SK-MEL-5 (cell line): ENCODE measurements around the gene FEZ2. TPM values are rescaled to one million over a fixed set of nuclear protein-coding genes. Genes with fewer than 3 reads are reported as not detected.

ENCODE experiments used
- DNase-seq: peaks from one replicate; pipeline ENCODE4 v3.0.0-alpha.2; 2016; ENCODE audit warnings: low read depth, low spot score
- in situ Hi-C: cut with HindIII; loops from 2 replicates; pipeline ENCODE4 v1.10.0; 2016; ENCODE audit warnings: low sequenced_read_pairs, high pct_unique_total_duplicates, low pct_unique_long_range_greater_than_20kb
- total RNA-seq: library from RNA; depleted of rRNA; stranded (reverse); fragments of >200 nt; shearing (Covaris generic); gene quantifications from 2 replicates; pipeline ENCODE4 v1.2.3, GENCODE V29; 2014

The FEZ2 gene
- total RNA-seq, 1 experiment from 2014 or later: 58.1 TPM

DNA sequence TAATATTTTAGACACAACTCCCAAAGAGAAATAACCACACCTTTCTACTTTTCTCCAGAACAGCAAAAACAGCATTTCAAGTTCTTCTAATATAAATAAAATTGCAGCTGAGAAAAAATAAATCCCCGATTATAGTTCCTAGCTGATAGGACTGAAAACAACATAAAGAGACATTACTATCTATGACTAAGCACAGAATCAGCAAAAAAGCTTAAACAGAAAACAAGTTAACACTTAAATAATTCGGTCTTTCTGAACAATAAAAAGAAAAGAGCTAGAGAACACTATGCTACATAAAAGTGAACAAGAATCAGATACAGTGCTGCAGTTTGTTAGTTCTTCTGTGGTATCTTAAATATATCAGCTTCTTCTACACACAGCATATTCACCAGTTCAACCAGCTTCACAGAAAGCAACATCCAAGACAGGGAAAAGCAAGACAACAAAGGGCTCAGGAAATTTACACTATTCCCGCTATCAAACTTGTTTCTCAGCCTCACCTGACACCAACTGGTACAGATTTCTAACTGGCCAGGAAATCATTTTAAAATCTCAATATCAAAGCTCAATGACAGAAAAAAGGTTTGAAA, 28.6 kb downstream of the FEZ2 start:
- in situ Hi-C loops: no loop called here
- DNase-seq: no peak

- in situ Hi-C loops: no loop called here
- no peak for DNase-seq
These were observed 29.3 kb downstream of the FEZ2 start for GRCh38 chr2:36568516-36569246.

DNA sequence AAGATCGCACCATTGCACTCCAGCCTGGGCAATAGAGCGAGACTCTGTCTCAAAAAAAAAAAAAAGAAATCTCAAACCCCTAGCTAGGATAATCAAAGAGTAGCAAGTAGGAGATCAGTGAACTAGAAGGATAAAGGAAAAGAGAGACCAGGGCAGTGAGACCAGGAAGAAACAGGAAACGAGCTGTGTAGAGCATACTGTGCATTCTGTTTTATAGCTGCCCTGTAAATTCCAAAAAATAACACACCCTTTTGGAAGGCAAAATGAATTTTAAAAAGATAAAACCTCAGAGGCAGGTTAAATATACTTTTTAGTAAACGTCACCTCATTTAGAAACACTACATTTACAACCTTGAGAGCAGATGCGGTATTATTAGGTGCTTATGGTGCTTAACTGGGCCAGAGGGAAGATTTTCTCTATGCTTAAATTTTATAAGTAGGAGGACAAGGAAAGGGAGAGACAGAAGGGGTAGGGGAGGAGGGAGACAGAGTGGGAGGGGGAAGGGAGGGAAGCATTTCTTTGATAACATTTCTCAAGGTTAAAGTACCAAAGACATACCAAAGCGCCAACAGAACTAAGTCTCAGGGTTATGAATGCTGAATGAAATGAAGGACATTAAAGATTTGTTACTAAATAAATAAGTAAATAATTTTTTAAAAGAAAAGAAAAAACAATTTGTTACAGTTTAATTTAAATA, 30.1 kb downstream of the FEZ2 start:
- in situ Hi-C loops: no loop called here
- no peak for DNase-seq

DNA sequence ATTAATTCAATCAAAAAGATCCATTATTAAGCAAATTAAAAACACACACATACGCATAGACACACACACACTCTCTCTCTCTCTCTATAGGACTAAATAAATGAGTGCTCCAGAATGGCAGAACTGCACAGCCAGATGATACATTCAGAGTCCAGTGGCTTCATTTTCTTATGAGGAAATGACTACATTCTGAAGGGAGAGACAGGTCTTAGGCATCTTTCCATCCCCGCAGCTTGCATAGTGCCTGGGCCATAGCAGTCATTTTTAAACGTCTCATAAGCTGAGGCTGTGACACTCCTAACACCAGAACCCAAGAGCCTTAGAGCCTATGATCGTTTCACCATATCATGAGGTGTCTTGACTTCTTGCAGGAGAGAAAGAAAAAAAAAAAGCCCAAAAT, 31.1 kb downstream of the FEZ2 start:
- DNase-seq: no peak
- in situ Hi-C loops: no loop called here

GRCh38 chr2:36565712-36566111, 32.3 kb downstream of the FEZ2 start:
- no peak for DNase-seq
- in situ Hi-C loops: no loop called here

DNA sequence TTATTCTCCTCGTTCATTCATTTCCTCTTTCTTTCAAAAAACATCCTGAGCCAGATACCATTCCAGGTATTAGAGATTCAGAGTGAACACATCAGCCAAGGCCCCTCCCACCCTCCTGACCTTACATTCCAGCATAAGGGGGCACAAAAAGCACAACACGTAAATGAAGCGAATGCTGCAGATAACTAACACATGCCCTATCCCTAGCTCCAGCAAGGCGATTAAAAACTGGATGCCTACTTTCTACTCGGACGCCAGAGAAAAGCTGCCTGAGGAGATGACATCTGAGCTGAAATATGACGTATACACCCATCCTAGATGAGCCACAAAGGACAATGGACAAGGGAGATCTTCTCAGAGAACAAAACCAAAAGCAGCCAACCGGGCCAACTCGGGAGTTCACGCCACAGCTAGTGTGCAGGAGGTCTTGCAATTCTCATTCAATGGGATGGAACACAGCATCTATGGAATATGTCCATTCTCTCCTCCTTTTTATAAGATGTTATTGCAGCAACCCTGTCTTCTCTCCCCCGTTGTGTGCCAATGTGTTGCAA, 33.5 kb downstream of the FEZ2 start:
- peak; percentile 79 for DNase-seq
- in situ Hi-C loops: no loop called here

- DNase-seq: no peak
- in situ Hi-C loops: no loop called here
These were observed 34.9 kb downstream of the FEZ2 start for GRCh38 chr2:36562973-36563532.

DNA sequence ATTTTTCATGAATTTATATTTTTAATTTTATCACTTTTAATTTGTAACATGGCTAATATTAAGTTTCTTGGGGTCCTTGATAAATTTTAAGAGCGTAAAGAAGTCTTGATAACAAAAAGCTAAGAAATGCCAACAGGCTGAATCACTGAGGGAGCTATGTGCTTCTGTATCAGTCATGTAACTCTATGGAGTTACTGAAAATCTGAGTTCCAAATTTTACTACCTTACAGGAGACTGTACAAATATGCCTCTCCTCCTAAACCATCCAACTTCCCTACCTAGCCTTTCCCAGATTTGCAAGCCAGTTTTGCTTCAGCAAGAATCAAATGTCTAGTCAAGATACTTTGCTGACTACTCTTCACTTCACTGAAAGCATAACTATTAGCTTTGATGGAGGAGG, 35.7 kb downstream of the FEZ2 start:
- DNase-seq: no peak
- in situ Hi-C loops: no loop called here

- in situ Hi-C loops: no loop called here
- no peak for DNase-seq
These were observed 36.6 kb downstream of the FEZ2 start for GRCh38 chr2:36561237-36561944.

DNA sequence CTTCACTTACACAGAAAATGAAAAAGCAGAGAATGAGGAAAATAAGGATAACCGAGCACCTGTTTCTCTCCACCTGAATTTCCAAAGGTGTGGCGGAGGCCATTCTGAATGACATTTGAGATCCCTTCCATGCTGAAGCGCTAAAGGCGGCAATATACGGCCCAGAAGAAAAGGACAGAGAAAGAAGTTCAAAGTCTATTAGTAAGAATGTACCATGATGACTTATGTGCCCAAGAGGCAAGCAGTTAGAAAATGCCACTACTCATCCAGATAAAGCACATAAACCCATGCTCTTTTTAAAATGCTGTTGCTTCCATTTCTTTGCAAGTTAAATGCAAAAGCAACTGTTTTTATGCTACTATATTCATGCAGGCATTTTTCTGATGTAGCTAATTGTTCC, 37.2 kb downstream of the FEZ2 start:
- in situ Hi-C loops: no loop called here
- no peak for DNase-seq

DNA sequence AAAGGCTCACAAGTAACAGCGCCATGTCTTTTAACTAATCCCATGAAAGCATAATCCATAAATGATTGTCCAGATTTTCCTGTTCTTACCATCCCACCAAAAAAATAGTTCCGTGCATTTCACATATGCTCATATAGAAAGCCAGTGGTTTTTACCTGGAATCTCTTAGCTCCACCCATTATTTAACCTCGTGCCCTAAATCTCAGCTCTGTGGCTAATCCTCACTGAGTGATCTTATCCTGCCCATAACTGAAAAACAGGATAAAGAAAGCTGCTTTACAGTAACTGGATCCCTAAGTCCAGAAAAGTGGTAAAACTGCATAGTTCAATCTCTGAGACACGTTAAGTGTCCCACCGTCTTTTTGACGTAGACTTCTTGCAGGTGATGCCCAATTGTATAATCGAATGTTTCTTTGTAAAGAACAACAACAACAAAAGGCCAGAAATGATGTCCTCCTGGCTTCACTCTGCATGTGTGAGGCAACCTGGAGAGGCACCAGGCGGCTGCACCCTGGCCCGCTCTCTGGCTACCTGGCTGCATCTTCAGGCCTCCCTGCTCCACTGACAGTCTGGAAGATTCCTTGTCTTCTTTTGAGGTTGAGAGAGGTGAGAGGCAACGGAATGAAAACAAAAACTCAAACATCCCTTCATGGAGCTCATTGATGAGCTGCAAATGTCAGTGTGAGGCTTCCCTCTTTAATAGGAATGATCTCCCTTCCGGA, 38.6 kb downstream of the FEZ2 start:
- DNase-seq: no peak
- in situ Hi-C loops: no loop called here

DNA sequence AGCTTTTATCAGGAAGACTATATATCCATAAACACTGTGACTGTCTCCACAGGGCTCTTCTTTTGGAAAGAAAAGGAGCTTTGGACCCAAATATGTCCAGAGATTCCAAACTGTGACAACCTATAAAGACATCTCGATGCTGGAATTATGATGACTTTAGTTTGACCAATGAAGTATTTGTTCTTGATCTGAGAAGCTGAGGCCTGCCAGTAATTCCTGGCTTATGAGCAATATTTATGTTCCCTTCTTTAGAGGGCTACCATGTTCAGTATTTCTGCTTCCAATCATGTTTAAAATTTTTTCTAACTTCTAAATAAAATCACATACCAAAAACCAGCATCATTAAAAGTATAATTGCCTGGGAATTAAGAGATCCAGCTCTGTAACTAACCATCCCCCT, 41.1 kb downstream of the FEZ2 start:
- in situ Hi-C loops: no loop called here
- DNase-seq: no peak

- in situ Hi-C loops: no loop called here
- DNase-seq: no peak
These were observed 42.2 kb downstream of the FEZ2 start for GRCh38 chr2:36555789-36556188.

GRCh38 chr2:36554531-36554930, 43.4 kb downstream of the FEZ2 start:
- in situ Hi-C loops: no loop called here

GRCh38 chr2:36553683-36554082, 44.3 kb downstream of the FEZ2 start:
- no peak for DNase-seq
- in situ Hi-C loops: no loop called here

More at GRCh38 chr2:36554531-36554930, 43.4 kb downstream of the FEZ2 start:
- no peak for DNase-seq

- no peak for DNase-seq
- in situ Hi-C loops: no loop called here
These were observed 48.0 kb downstream of the FEZ2 start for GRCh38 chr2:36550006-36550405.

DNA sequence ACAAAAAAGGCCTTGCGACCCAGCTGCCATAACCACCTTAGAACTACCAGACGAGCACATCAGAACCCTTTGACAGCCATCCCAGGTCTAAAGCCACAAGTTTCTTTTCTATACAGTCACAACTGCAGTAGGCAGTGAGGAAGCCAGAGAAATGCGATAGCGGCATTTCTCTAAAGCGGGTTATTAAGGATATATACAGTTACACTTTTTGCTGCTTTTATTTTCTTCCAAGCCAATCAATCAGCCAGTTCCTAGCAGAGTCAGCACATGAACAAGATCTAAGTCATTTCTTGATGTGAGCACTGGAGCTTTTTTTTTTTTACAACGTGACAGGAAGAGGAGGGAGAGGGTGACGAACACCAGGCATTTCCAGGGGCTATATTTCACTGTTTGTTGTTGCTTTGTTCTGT, 48.8 kb downstream of the FEZ2 start:
- DNase-seq: peak; percentile 22
- in situ Hi-C loops: no loop called here
